ENCODE data around the gene ALG12. TPM values are rescaled to one million over a fixed set of nuclear protein-coding genes. Genes with fewer than 3 reads are reported as not detected.
A peak's percentile ranks its signal among the peaks of the same experiment; 100 is the strongest.

Gene ALG12
- total RNA-seq, 1 donor, result 6.8 TPM

DNA sequence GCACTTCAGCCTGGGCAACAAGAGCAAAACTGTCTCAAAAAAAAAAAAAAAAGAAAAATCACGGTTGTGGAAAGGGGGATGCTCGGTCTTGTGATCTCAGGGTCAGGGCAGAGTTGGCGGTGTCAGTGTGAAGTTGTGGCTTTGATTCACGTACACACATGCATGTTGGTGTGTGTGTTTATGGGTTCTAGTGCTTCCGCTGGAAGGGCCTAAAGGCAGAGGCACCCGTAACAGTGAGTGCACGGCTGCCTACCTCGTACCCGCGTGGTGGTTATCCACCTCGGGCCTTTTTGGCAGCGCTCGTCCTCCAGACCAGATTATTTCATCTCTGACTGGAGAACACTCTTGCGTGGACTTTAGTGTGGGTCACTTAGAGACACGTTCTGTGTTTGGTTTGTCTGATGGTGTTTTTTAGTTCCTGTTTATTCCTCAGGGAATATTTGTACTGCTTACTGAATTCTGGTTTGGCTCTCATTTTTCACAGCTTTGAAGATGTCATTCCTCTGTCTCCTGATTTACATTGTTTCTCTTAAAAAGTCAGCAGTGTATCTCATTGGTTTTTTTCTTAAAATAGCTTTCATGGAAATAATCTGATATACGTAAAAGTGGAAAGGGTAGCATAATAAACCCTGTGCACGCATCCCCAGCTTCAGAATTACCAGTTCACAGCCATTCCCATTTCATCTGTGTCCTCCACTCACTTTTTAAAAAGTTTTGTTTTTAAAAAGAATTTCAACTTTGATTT is 49.0 kb downstream of the ALG12 start:
- no peak overlapping the region for H3K4me3 ChIP-seq (ENCODE audit: low read length)
- H3K9me3 ChIP-seq (ENCODE audit: low read depth, low read length), result peaks cover 13% of the 10 kb centered on the region
- H3K27me3 ChIP-seq (ENCODE audit: insufficient read depth, low read length), result no peaks in the 10 kb centered on the region
- H3K4me1 ChIP-seq (ENCODE audit: insufficient read depth, low read length), result peaks cover 27% of the 10 kb centered on the region

DNA sequence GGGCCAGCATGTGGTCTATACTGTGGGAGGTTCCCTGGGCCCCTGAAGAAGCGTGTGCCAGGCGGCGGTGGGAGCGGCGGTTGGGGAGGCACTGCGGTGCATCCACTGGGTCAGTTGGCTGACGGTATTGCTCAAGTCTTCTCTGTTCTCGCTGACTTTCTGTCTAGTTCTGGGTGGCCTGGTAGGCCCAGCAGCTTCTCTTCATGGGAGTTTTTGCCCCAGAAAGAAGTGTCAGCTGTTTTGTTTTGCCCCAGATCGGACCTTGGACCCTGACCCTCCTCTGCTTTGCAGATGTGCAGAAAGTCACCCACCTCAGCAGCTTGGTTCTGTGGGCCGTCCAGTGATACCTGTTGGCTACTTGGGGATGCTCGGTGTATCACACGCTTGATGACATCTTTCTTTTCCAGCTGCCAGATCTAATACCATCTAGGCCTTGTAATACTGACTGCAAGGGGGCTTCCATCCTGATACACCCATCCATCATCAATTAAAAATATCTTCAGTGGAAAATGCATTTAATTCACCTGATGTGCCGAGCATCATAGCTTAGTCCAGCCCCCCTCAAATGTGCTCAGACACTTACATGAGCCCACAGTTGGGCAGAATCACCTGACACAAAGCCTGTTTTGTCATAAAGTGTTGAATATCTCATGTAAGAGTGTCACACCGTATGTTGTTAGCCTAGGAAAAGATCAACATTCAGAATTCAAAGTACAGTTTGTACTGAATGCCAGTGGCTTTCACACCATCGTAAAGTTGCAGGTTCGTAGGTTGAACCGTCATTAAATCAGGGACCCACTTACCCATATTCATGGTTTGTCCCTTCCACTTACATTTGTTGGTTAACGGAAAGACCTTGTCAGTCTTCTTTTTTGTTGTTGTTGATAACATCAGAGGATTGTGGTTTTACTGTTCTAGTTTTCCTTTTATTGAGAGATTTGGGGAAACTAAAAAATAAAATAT is 50.7 kb downstream of the ALG12 start:
- Histone ChIP-seq H3K4me1 (ENCODE audit: insufficient read depth, low read length) (peaks cover 35% of the 10 kb centered on the region), H3K4me3 (ENCODE audit: low read length) (no peak overlapping the region), H3K27me3 (ENCODE audit: insufficient read depth, low read length) (no peaks in the 10 kb centered on the region), H3K9me3 (ENCODE audit: low read depth, low read length) (peaks cover 13% of the 10 kb centered on the region)

DNA sequence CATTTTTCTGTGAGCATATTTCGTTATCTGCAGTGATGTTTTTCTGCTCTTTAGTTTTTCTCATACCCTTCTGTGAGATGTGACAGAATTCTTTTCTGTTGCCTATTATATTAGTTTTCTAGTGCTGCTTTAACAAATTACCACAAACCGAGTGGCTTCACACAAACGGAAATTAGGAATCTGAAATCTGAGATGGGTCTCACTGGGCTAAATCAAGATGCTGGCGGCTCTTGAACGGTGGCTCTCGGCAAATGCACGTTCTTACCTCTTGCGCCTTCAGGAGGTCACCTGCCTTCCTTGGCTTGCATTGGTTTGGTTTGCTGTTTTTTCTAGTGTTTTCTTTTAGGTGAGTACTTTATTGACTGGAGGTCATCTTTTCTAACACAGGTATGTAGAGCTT is 51.6 kb downstream of the ALG12 start:
- Histone ChIP-seq H3K27me3 (ENCODE audit: insufficient read depth, low read length) (no peaks in the 10 kb centered on the region), H3K4me3 (ENCODE audit: low read length) (no peak overlapping the region), H3K4me1 (ENCODE audit: insufficient read depth, low read length) (peaks cover 44% of the 10 kb centered on the region), H3K9me3 (ENCODE audit: low read depth, low read length) (peaks cover 13% of the 10 kb centered on the region)

DNA sequence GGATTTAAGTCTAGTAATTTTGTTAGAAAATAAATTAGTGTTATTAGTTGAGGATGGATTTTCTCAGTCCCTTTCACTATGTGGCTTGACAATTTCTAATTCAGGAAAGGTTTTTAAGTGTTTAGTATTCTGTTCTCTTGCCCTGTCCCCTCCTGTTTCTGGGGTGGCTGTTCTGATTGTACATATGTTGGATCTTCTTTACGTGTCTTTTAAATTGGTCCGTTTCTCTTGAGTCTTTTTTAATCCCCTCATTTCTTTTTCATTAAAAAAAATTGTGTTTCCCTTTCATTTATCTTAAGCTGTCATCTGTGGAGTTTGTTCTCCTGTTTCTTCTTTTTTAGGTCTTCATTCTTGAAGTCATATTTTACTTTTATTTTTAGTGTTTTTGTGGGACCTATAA is 52.1 kb downstream of the ALG12 start:
- Histone ChIP-seq H3K27me3 (ENCODE audit: insufficient read depth, low read length) (no peaks in the 10 kb centered on the region), H3K4me3 (ENCODE audit: low read length) (no peak overlapping the region), H3K9me3 (ENCODE audit: low read depth, low read length) (peaks cover 13% of the 10 kb centered on the region), H3K4me1 (ENCODE audit: insufficient read depth, low read length) (peaks cover 46% of the 10 kb centered on the region)

DNA sequence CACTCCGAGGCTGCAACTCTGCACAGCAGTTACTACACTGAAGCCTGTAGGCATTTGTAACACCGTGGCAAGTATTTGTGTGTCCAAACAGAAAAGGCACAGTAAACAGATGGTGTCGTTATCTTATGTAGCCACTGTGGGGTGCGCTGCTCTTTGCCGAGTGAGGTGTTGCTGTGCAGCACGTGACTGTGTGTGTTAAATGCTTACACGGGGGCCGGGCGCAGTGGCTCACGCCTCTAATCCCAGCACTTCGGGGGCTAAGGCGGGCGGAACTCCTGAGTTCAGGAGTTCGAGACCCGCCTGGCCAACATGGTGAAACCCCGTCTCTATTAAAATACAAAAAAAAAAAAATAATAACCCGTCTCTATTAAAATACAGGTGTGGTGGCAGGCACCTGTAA is 53.1 kb downstream of the ALG12 start:
- Histone ChIP-seq H3K4me3 (ENCODE audit: low read length) (no peak overlapping the region), H3K27me3 (ENCODE audit: insufficient read depth, low read length) (no peaks in the 10 kb centered on the region), H3K4me1 (ENCODE audit: insufficient read depth, low read length) (peaks cover 40% of the 10 kb centered on the region), H3K9me3 (ENCODE audit: low read depth, low read length) (peaks cover 13% of the 10 kb centered on the region)

DNA sequence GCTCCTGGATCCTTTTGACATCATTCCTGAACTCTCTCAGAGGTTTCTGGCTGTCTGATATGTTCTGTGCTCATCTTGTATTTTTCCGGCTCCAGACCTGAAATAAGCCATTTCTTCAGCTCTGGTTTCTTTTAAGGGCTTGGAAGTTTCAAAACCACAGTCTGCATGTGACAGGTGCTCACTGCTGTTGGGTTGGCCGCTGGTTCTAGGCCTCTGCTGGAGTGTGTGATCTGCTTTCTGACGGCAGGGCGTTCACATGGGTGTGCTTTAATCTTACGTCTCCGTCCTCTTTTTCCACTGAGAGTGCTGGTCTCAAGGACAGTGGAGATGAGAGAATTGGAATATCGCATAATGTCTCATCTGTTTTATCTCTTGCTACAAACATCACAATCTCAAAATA is 54.3 kb downstream of the ALG12 start:
- Histone ChIP-seq H3K4me1 (ENCODE audit: insufficient read depth, low read length) (peaks cover 33% of the 10 kb centered on the region), H3K4me3 (ENCODE audit: low read length) (no peak overlapping the region), H3K9me3 (ENCODE audit: low read depth, low read length) (peaks cover 9% of the 10 kb centered on the region), H3K27me3 (ENCODE audit: insufficient read depth, low read length) (no peaks in the 10 kb centered on the region)

DNA sequence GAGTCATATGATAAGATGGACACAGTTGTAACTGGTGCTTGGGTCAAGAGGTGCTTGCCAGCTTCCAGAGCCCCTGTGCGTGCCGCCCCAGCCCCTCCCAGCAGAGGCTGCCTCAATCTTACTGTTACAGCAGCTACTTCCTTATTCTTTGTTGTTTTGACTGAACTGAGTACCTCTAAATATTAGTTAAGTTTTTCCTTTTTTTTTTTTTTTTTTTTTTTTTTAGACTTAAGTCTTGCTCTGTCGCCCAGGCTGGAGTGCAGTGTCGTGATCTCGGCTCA is 55.8 kb downstream of the ALG12 start:
- Histone ChIP-seq H3K9me3 (ENCODE audit: low read depth, low read length) (peaks cover 9% of the 10 kb centered on the region), H3K4me1 (ENCODE audit: insufficient read depth, low read length) (peaks cover 23% of the 10 kb centered on the region), H3K27me3 (ENCODE audit: insufficient read depth, low read length) (no peaks in the 10 kb centered on the region), H3K4me3 (ENCODE audit: low read length) (no peak overlapping the region)

DNA sequence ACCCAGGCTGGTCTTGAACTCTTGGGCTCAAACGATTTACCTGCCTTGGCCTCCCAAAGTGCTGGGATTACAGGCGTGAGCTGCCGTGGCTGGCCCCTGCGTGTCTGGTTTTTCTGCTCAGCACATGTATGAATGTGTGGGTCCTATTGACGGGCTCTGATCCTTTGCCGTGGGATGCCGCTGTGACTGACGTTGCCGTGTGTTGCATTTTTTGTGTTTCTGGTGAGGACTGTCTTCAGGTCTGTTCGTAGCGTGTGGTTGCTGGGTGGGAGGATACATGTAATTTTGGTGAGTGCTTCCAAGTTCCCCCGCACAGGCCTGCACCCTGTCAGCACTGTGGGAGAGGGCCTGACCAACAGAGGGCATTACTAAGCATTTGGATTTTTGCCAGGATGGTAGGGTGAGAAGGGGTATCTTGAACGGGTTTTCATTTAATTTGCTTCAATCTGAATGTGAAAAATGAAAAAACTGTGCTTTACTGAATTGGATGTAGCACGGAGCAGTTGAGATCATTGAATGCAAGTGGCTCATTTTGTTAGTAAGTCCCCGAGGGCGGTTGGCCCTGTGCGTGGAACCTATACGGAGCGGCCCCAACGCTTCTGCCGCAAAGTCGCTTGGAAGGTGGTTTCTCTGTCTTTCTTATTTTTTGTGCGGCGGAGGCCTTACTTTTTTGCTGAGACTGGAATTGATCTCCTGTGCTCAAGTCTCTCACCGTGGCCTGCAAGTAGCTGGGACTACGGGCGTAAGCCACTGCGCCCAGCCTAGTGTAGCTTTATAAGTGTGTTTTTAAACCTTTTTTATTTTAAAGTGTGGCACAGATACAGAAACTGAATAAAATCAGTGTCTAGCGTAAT is 56.4 kb downstream of the ALG12 start:
- Histone ChIP-seq H3K27me3 (ENCODE audit: insufficient read depth, low read length) (no peaks in the 10 kb centered on the region), H3K9me3 (ENCODE audit: low read depth, low read length) (peaks cover 9% of the 10 kb centered on the region), H3K4me1 (ENCODE audit: insufficient read depth, low read length) (peaks cover 19% of the 10 kb centered on the region), H3K4me3 (ENCODE audit: low read length) (no peak overlapping the region)

DNA sequence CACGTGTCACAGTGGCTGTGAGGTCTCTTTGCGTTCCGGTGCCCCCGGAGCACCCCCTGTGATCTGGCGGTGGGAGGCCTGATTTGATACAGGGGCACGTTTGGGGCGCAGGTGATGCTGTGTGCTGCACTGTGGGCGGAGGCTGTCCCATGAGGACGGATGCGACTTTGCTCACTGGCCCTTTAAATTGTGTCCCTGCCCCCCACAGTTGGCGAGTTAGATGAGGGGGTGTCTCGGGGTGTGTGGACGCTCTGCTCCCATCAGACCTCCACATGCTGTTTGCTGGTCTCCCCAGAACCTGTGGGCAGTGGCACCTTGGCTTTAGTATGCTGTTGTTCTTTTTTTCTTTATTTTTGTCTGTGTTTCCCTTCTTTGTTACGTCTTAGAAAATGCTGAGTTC is 59.4 kb downstream of the ALG12 start:
- peaks cover 36% of the 10 kb centered on the region for H3K4me1 ChIP-seq (ENCODE audit: insufficient read depth, low read length)
- H3K4me3 ChIP-seq (ENCODE audit: low read length), result no peak overlapping the region
- no peaks in the 10 kb centered on the region for H3K27me3 ChIP-seq (ENCODE audit: insufficient read depth, low read length)
- no peaks in the 10 kb centered on the region for H3K9me3 ChIP-seq (ENCODE audit: low read depth, low read length)

DNA sequence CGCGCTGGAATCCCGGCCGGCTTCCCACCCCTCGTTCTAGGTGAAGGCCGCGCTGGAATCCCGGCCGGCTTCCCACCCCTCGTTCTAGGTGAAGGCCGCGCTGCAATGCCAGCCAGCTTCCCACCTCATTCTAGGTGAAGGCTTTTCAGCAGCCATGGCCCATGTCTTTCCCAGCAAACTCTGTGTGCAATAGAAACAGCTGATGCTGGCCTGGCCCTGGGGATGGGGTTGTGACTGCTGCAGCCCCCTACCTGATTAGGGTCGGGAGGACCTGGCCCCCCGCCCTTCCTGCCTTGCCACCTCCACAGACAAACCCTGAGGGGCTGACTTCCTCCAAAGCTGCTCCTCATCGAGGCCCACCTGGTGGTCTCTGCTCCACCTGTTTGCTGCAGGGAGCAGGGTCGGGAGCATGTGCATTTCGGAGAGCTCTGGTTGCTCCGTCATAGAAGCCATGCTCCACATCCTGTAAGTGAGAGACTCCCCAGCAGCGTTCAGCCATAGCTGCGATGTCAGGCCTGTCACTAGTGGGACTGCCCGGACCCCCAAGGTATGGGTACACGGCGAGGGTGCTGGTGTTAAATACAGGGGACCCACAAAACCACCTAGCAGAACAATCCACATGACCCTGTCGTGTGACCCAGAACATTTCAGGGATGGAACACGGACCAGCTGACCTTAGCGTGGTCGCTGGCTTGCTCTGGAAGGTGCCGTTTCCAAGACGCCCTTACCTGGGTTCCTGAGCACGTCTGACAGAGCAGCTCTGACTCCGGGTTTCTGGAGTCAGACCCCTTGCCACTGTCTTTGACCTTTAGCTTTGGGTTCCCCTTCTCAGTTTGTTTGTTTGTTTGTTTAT is 61.2 kb downstream of the ALG12 start:
- H3K4me3 ChIP-seq (ENCODE audit: low read length), result no peak overlapping the region
- H3K9me3 ChIP-seq (ENCODE audit: low read depth, low read length), result no peaks in the 10 kb centered on the region
- H3K4me1 ChIP-seq (ENCODE audit: insufficient read depth, low read length), result peaks cover 35% of the 10 kb centered on the region
- no peaks in the 10 kb centered on the region for H3K27me3 ChIP-seq (ENCODE audit: insufficient read depth, low read length)

DNA sequence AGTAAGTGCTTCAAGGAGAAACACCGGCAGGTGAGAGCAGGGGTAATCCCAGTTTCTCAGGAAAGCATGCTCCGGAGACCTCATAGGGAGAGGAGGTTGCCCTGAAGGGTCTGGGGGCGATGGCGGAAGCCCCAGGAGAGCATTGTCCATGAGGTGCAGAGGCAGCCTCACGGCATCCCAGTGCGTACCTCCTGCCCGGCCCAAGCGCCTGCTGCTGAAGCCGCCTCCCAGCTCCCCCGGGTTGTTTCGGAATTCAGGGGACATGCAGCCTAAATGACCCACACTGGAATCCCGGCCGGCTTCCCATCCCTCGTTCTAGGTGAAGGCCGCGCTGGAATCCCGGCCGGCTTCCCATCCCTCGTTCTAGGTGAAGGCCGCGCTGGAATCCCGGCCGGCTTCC is 61.9 kb downstream of the ALG12 start:
- no peaks in the 10 kb centered on the region for H3K9me3 ChIP-seq (ENCODE audit: low read depth, low read length)
- H3K4me1 ChIP-seq (ENCODE audit: insufficient read depth, low read length), result peaks cover 30% of the 10 kb centered on the region
- no peaks in the 10 kb centered on the region for H3K27me3 ChIP-seq (ENCODE audit: insufficient read depth, low read length)
- no peak overlapping the region for H3K4me3 ChIP-seq (ENCODE audit: low read length)

DNA sequence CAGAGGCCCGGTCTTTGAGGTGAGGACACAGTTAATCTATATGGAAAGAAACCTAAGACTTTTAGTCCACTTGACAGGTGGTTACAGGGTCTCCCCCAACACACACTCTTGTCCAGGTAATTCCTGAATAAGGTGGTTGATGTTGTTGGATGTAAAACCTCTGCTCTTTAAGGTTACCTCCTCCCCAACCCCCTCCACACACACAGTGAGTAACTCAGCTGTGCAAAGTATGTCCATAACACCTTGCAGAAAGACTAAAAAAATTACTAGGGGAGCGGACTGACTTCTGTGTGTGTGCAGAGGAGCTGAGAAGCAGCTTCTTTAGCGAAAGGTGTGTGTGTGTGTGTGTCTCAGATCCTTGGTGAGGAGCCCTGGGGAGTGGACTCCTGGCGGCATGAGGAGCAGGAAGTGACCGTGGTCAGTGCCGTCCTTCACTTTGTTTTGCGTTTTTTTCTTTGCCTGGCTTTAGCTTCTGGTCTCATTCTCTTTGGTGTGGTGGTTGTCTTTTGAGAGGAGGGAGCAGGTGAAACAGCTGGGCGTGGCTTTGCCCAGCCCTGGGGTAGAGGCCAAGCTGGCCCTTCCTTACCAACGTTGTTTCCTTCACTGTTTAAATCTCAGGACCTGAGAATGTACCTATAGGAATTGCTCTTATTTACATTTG is 62.9 kb downstream of the ALG12 start:
- no peaks in the 10 kb centered on the region for H3K9me3 ChIP-seq (ENCODE audit: low read depth, low read length)
- H3K27me3 ChIP-seq (ENCODE audit: insufficient read depth, low read length), result no peaks in the 10 kb centered on the region
- H3K4me3 ChIP-seq (ENCODE audit: low read length), result peak overlapping the region; percentile 59
- H3K4me1 ChIP-seq (ENCODE audit: insufficient read depth, low read length), result peaks cover 30% of the 10 kb centered on the region

DNA sequence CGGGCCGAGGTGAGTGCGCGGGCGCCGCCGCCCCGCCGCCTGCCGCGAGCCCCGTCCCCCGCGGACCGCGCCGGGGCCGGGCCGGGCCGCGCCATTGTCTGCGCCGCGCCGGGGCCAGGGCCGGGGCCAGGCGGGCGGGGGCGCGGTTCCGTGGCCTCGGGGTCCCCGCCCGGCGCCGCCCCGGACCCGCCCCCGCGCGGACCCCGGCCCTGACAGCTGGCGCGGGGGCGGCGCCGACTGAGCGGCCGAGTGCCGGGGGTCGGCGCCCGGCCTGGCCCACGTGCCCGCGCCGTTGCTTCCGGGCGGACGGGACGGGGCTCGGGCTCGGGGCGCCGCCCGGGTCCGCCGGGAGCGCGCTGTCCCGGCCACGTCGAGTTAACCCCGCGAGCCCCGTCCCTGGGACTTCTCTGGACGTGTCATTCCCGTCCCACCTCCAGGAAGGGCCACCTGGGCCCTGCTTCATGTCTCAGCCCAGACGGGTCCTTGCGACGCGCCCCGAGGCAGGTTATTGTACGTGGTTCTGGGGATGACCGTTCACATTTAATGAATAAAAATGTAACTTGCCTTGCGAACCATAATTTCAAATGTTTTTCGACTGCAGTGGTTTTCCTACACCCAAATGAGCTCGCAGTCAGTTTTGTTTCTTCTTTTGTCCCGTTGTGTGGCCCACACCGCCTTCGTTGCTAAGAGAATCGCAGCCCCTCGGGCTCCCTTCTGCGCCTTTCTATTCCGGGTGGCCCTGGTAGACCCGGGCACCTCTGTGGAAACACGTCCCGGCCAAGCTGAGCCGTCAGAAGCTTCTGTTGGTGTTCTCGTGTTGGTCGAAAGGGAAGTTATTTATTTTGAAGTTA is 64.0 kb downstream of the ALG12 start:
- H3K4me3 ChIP-seq (ENCODE audit: low read length), result peak overlapping the region; percentile 59
- H3K9me3 ChIP-seq (ENCODE audit: low read depth, low read length), result no peaks in the 10 kb centered on the region
- H3K4me1 ChIP-seq (ENCODE audit: insufficient read depth, low read length), result peaks cover 38% of the 10 kb centered on the region
- H3K27me3 ChIP-seq (ENCODE audit: insufficient read depth, low read length), result no peaks in the 10 kb centered on the region
